ENCODE measurements around the gene CST1.
A peak's percentile ranks its signal among the peaks of the same experiment; 100 is the strongest.
"Not testable (repeated sequence)": the region's sequence is repeated elsewhere in the genome, so short reads cannot be mapped to it uniquely, and the experiment has no call there.

The CST1 gene

GRCh38 chr20:23727016-23727415 lies 23.7 kb downstream of the CST1 start:
- H3K27me3 ChIP-seq (ENCODE audit: low read length), result no peaks in the 10 kb centered on the region
- H3K27ac ChIP-seq (ENCODE audit: low read depth, low read length), result no peak overlapping the region
- no peaks in the 10 kb centered on the region for H3K9me3 ChIP-seq (ENCODE audit: insufficient read depth, low read length)
- H3F3A ChIP-seq (ENCODE audit: insufficient read depth), result no peaks in the 10 kb centered on the region
- no peaks in the 10 kb centered on the region for H4K20me1 ChIP-seq (ENCODE audit: low read depth, low read length)
- TF ChIP-seq EZH2phosphoT487 (conservative IDR thresholded peaks at IDR 0.05; ENCODE audit: low read length) (no peak), CTCF (IDR thresholded peaks at IDR 0.05; ENCODE audit: insufficient read depth, low read length, poor library complexity, severe bottlenecking) (no peak)
- H3K9me2 ChIP-seq (replicated peaks; ENCODE audit: insufficient read depth, low read length), result no peaks in the 10 kb centered on the region
- H3K9ac ChIP-seq (ENCODE audit: low read length), result no peak overlapping the region
- H2AFZ ChIP-seq (ENCODE audit: low read depth, low read length, severe bottlenecking), result no peak overlapping the region
- no peak overlapping the region for H3K4me3 ChIP-seq (ENCODE audit: insufficient read depth, low read length, poor library complexity, severe bottlenecking)
- H3K36me3 ChIP-seq (ENCODE audit: low read length), result no peaks in the 10 kb centered on the region
- no peak overlapping the region for H3K4me2 ChIP-seq (ENCODE audit: low read depth, low read length, poor library complexity, severe bottlenecking)
- H3K79me2 ChIP-seq (ENCODE audit: insufficient read depth, low read length), result no peaks in the 10 kb centered on the region

- Histone ChIP-seq H3K9me3 (ENCODE audit: insufficient read depth, low read length) (no peaks in the 10 kb centered on the region), H3K27me3 (ENCODE audit: low read length) (no peaks in the 10 kb centered on the region)
Measured at GRCh38 chr20:23725102-23725501, 25.6 kb downstream of the CST1 start.

GRCh38 chr20:23723659-23724307 lies 27.0 kb downstream of the CST1 start:
- not testable (repeated sequence) for H3K27ac ChIP-seq (ENCODE audit: low read depth, low read length); H3K4me3 ChIP-seq (ENCODE audit: insufficient read depth, low read length, poor library complexity, severe bottlenecking); H2AFZ ChIP-seq (ENCODE audit: low read depth, low read length, severe bottlenecking); H3K9me3 ChIP-seq (ENCODE audit: insufficient read depth, low read length); H3K36me3 ChIP-seq (ENCODE audit: low read length); H3F3A ChIP-seq (ENCODE audit: insufficient read depth); H3K27me3 ChIP-seq (ENCODE audit: low read length); H3K79me2 ChIP-seq (ENCODE audit: insufficient read depth, low read length); H3K4me2 ChIP-seq (ENCODE audit: low read depth, low read length, poor library complexity, severe bottlenecking); H3K9me2 ChIP-seq (replicated peaks; ENCODE audit: insufficient read depth, low read length); H4K20me1 ChIP-seq (ENCODE audit: low read depth, low read length); H3K9ac ChIP-seq (ENCODE audit: low read length)
- TF ChIP-seq CTCF (IDR thresholded peaks at IDR 0.05; ENCODE audit: insufficient read depth, low read length, poor library complexity, severe bottlenecking), result peak; percentile 19

More at GRCh38 chr20:23725102-23725501, 25.6 kb downstream of the CST1 start:
- Histone ChIP-seq H3K9me2 (replicated peaks; ENCODE audit: insufficient read depth, low read length) (no peaks in the 10 kb centered on the region), H3K9ac (ENCODE audit: low read length) (no peak overlapping the region), H4K20me1 (ENCODE audit: low read depth, low read length) (no peaks in the 10 kb centered on the region), H2AFZ (ENCODE audit: low read depth, low read length, severe bottlenecking) (no peak overlapping the region), H3K4me3 (ENCODE audit: insufficient read depth, low read length, poor library complexity, severe bottlenecking) (no peak overlapping the region), H3K27ac (ENCODE audit: low read depth, low read length) (no peak overlapping the region), H3K79me2 (ENCODE audit: insufficient read depth, low read length) (no peaks in the 10 kb centered on the region), H3K4me2 (ENCODE audit: low read depth, low read length, poor library complexity, severe bottlenecking) (no peak overlapping the region), H3F3A (ENCODE audit: insufficient read depth) (no peaks in the 10 kb centered on the region), H3K36me3 (ENCODE audit: low read length) (no peaks in the 10 kb centered on the region)
- TF ChIP-seq EZH2phosphoT487 (conservative IDR thresholded peaks at IDR 0.05; ENCODE audit: low read length) (no peak), CTCF (IDR thresholded peaks at IDR 0.05; ENCODE audit: insufficient read depth, low read length, poor library complexity, severe bottlenecking) (no peak)

- not testable (repeated sequence) for H3K27ac ChIP-seq (ENCODE audit: low read depth, low read length); H3K4me2 ChIP-seq (ENCODE audit: low read depth, low read length, poor library complexity, severe bottlenecking); H3F3A ChIP-seq (ENCODE audit: insufficient read depth); H4K20me1 ChIP-seq (ENCODE audit: low read depth, low read length); H3K9me2 ChIP-seq (replicated peaks; ENCODE audit: insufficient read depth, low read length); H3K36me3 ChIP-seq (ENCODE audit: low read length); H3K9me3 ChIP-seq (ENCODE audit: insufficient read depth, low read length); H3K27me3 ChIP-seq (ENCODE audit: low read length); H2AFZ ChIP-seq (ENCODE audit: low read depth, low read length, severe bottlenecking); H3K79me2 ChIP-seq (ENCODE audit: insufficient read depth, low read length); H3K4me3 ChIP-seq (ENCODE audit: insufficient read depth, low read length, poor library complexity, severe bottlenecking); H3K9ac ChIP-seq (ENCODE audit: low read length)
Measured at GRCh38 chr20:23722851-23723250, 27.9 kb downstream of the CST1 start.
